CD4-positive, alpha-beta T cell treated with Interferon gamma for 1 hour (primary cell): ENCODE data around the gene RNASET2.

Experiments
- DNase-seq: peaks from one replicate; pipeline ENCODE4 v3.0.0-alpha.2; 2020

The RNASET2 gene, protein sequence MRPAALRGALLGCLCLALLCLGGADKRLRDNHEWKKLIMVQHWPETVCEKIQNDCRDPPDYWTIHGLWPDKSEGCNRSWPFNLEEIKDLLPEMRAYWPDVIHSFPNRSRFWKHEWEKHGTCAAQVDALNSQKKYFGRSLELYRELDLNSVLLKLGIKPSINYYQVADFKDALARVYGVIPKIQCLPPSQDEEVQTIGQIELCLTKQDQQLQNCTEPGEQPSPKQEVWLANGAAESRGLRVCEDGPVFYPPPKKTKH

DNA sequence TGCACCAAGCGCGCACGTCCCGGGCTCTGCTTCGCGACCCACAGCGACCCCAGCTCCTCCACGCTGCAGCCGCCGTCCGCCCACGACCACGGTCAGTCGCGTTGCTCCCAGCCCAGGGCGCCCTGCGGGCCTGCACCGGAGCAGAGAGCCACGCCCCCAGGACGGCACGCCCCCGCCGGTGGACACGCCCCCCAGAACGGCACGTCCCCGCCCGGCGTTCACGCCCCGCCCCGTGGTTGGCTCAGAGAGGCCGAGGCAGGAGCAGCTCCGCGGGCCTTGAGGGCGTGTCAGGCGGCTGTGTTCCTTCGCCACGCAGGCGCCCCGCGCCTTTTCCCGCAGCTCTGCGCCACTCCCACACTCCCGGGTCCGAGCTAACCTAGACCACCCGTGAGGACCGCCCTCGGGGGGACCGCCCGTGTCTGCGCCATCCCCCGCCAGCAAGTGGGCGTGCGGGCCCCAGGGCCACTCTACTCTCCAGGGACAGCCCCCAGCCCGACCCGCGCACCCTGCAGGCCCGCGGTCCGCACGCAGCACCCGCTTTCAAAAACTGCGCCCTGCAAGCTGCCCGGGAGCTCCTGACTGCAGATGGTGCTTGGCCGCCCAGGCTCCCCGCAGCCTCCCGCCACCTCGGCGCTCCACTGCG, at the start of gene RNASET2:
TSS of gene RNASET2 (minus strand) at position 107 of the 643 bp plus-strand sequence. CDS start 368 bp downstream, outside the sequence.
- peak; percentile 90 for DNase-seq

DNA sequence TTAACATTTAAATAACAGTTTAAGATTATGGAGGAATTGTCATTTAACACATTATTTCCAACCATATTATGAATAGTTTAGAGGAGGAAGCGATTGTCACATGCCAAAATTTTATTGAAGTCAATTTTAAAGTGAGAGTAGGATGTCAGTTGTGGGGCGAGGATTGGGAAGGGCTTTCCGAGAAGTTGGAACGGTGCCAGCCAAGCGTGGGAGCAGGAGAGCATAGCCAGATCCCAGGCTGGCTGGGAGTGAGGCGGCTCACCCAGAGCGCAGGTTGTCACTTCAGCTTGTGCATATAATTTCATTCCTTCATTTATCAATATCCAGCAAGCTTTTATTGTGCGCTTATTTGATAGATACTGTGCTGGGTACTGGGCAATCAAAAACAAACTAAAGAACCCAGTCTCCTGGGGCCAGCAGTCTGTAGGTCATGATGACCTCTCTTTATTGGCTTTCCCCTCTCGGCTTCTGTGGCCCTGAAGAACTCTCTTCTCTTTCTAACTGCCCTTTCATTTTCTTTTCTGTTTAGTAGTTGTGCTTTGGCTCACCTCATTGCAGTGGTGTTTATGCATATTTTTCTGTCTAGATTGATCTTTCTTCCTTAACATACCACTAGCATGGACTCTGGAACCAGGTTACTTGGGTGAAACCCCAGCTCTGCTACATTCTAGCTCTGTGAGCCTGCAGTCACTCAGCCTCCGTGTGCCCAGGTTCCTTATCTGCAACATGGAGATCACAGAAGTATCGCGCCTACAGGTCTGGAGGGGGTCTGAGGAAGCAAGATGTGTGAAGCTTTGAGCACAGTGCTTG, 49.2 kb upstream of the RNASET2 start:
- DNase-seq: no peak

DNA sequence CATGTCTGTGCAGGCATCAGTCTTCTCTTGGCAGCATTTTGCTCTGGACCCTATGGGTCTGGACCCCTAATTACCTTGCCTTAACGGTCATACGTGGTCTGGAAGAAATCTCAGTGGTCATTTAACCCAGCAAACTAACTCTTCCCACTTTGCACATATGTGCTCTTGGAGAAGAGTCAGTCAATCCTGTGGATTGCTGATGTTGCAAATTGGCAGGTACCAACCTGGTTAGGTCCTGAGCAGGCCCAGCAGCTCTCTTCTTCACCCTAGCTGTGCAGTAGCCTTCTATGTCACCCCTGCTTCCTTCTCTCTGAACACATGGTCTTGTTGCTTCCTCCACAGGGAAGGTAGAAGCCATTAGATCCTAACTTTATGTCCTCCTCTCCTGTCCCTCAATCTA, 44.4 kb upstream of the RNASET2 start:
- DNase-seq: no peak

DNA sequence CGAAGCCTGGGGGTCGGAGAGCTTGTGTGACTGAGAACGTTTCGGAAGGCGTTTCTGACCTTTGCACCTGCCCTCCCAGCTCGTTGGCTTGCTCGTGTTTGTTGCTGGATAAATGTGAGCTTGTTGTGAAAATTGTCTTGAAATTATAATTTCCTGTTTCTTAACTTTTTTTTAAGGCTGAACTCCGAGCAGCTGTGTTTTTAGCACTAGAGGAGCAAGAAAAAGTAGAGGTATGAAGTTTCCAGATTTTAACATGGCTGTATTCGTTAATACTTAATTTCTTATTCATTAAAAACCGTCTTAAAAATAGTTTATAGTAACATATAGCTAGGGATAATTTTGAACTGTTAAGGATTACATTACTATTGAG, 43.5 kb upstream of the RNASET2 start:
- DNase-seq: no peak

DNA sequence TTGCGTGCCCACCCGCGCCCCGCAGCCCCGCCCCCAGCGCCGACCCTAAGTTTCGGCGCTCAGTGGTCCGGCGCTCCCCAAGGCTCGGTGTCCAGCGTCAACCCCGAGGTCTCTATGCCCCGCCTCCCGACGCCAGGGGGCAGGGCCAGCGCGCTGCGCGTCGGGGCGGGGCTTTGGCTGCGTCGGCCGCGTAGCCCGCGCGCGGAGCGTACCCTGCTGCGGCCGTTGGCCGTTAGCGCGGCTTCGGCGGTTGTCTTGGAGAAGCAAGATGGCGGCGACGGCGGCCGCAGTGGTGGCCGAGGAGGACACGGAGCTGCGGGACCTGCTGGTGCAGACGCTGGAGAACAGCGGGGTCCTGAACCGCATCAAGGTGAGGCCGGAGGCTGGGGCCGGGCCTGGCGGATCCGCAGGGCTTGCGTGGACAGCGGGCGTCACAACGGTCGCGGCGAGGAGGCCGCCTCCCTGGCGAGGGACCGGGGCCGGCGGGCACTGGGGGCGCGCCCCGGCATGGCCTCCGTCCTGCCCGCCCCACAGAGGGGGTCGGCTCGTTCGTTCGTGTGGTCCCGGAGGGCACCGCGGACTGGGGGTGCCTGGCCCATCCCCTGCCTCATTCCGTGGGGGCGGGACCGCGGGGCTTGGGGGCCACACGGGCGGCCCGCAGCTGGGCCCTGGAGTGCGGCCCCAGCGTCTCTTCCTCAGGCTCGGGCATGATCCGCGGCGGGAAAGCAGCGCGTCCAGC, 43.0 kb upstream of the RNASET2 start, which contains the start of gene CEP43:
TSS of gene CEP43 (plus strand) at position 253 of the 739 bp plus-strand sequence. CDS start at position 269, 16 bp downstream.
- peak; percentile 93 for DNase-seq

DNA sequence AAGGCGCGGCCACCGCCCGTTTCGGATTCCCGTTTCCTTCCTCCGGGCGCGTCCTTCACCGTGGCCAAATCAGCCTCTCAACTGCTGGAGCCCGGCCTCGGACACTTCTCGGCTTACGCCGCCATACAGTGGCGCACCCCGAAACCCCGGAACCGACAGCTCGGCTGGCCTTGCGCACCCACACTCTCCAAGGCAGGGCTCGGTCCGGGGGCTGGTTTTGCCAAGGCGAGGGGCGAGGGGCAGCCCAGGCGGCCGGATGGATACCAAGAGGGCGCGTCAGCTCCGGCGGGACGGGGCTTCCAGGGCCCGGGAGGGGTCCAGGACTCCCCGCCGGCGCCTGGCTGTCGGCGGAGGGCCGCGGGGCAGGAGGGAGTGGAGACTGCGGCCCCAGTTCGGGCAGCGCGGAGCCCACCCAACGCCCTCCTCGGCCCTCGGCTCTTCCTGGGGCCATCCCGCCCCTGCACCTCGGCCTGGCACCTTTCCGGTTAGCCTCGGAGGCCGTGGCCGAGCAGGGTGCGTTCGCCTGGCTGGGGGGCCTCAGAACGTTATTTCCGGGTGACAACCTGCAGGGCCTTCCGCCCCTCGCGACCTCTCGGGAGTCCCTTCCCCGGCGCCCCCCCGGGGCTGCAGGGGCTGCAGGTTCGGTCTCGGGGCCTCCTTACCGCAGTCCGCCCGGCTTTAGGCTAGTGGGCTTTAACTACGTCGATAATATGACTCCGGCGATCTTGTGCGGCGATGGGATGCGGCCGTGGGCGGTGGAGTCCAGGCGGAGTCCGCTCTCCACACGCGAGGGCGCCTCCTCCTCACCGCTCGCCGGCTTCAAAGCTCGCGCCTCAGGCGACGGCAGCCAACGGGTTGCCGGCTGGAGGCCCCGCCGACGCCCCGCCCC, 42.1 kb upstream of the RNASET2 start:
- no peak for DNase-seq

DNA sequence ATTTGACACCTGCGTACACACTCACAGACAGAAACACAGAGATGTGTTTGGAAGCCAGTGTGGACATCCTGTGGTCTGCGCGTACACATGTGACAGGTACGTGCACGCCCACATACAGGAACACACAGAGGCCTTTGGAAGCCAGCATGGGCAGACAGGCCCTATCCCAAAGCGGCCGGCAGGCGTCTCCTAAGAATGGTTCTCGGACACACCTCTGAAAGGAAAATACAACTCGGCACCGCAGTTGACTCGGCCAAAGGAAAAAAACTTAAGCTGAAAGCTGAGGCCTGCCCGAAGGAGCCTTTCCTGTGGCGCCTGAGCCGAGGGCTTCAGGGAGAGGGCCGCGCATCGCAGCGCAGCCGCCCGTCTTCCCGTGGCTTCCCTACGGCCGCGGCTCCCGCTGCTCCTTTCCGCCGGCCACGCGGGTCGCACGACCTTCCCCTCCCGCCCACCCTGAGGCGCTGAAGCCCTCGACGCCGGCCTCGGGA, 41.5 kb upstream of the RNASET2 start:
- DNase-seq: peak; percentile 36

DNA sequence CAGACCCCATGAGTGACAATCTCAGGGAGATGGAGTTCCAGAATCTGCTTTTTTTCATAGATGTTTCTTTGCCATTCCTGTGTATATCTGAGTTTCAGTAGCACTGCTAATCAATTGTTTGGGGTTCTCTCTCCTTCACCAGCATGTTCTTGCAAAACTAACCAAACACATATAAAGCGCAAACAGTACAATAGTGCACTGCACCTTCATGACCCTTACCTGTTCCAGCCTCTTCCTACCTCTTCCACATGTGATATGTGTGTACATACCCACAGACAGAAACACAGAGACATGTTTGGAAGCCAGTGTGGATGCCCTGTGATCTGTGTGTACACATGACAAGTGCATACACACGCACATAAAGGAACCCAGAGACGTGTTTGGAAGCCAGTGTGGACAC, 41.0 kb upstream of the RNASET2 start:
- no peak for DNase-seq

DNA sequence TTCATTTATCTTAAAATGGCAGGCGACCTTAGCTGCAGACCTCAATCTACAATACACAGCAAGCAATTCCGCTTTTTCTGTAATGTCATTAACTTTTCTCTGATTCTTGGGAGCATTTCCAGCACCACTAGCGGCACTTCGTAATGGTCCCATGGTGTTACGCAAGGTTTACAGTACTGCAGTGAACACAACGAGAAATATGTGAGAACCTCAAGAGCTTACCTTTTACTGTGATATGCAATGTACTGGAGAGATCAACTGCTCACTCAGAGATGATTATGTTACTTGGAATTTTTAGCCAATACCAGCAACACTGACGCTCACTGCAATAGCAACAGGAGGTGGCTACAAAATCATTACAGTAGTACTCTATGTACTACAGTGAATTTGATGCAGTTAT, 40.1 kb upstream of the RNASET2 start:
- no peak for DNase-seq

DNA sequence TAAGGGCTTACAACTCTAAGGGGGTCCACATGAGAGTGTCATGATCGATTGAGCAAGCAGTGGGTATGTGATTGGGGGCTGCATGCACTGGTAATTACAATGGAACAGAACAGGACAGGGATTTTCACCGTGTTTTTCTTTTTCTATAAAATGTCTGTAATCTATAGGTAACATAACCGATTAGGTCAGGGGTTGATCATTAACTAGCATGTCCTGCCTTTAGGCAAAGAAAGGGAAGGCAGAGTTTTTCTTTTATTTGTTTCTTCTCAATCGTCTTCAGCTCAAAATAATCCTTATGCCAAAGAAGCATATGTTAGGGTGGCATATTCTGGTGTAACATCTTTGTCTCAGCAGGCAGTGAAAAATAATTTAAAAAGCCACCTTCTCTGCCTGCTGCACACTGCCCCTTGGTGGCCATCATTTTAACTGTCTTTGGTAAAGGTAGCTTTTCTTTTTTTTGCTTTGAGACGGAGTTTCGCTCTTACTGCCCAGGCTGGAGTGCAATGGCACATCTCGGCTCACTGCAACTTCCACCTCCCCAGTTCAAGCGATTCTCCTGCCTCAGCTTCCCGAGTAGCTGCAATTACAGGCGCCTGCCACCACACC, 33.2 kb upstream of the RNASET2 start:
- no peak for DNase-seq

DNA sequence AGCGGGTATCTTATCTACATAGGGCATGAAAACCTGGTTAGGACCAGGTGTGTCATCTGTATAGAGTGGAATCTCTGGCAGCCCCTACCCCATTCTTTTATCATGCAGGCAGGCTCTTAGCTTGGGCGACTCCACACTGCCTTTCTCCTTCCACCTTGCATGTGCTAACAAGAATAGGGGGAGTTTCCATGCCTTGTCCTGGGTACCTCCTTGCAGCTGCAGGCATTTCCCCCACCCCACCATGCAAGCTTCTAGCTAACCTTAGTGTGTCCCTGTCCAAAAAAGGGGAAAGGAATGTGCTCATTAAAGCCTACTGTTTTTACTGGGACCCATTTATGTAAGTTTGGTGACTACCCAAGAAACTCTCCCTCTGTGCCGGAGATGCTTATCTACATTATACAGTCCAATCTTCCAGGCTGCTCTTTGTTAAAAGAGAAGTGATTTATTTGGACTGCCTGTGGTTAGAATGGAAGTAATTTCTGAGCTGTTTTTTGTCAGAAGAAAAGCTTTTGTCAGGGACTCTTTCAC, 32.4 kb upstream of the RNASET2 start:
- DNase-seq: no peak

DNA sequence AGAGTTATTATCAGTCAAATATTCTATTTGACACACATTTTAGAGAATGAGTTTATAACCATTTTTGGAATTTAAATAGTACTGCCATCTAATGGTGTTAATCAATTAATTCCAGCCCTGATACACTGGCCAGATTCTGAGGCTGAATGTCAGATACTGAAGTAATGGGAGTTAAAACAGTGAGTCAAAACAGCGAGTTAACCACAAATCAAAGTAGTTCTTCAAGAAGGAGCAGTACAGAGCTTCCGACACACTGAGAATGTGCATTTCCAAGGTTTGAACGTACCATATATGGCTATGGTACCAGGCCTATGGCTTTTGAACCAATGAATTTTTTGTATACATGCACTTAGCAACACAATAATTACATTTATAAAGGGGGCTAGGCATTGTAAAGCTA, 31.6 kb upstream of the RNASET2 start:
- no peak for DNase-seq

DNA sequence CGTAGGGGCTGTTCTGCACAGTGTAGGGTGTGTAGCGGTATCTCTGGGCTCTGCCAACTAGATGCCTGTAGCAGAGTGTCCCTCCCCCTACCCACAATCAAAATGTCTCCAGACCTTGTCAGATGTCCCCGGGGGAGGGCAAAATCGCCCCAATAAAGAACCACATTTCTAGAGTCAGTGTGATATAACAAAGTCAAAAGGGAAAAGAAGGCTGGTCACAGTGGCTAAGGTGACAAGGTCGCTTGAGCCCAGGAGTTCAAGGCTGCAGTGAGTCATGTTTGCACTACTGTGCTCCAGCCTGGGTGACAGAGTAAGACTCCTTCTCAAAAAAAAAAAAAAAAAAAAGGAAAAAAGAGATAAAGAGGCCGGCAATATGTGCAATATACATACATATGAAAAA, 31.1 kb upstream of the RNASET2 start:
- no peak for DNase-seq

DNA sequence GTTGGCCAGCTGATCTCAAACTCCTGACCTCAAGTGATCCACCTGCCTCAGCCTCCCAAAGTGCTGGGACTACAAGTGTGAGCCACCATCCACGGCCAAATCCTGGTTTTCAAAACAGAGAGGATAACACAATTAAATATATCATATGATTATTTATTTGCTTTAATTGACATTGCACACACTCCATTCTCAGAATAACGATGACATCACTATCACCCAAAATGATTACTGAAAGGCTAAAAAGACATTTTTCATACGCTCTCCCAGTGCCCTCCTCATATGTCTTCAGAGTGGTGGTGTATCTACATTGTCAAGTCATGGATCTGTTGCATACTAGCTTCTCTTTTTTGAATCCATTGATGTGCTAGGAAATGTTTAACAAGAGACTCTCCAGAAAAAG, 24.4 kb upstream of the RNASET2 start:
- no peak for DNase-seq

DNA sequence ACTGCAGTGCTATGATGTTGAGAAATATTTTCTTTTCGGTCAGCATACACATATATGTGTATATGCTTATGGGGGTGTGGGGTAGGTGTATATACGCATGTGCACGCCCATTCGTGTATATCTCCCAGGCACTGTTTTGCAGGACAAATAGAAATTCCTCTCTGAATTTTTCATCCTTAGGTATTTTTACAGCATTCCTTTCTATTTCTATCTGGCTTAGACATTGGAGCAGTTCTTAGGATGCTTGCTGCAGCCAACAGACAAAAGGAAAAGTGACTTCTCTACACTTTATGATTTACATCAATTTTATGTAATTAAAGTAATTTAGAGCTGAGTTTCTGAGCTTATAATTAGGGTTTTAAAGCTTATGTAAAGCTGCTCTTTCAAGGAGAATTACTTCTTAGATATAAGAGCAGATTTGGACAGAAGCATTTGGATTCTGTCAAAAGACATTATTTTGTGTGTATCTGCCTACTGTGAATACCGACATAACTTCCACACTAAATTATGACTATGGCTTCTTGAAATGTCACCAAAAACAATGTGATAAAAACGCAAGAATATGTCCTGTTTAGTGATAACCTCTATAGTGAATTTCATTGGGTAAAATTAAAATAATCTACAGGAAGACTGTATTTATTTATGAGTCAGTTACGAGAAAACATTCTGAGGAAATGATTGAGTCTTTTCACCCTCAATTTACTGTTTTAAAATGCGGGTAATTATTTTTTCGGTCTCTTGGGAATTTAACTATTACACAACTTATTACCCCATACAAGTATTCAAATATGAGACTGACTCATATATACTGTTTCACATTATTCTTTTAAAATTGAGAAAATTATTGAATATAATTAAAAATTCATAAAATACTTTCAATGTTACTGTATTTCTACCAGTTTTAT, 21.5 kb upstream of the RNASET2 start:
- no peak for DNase-seq

DNA sequence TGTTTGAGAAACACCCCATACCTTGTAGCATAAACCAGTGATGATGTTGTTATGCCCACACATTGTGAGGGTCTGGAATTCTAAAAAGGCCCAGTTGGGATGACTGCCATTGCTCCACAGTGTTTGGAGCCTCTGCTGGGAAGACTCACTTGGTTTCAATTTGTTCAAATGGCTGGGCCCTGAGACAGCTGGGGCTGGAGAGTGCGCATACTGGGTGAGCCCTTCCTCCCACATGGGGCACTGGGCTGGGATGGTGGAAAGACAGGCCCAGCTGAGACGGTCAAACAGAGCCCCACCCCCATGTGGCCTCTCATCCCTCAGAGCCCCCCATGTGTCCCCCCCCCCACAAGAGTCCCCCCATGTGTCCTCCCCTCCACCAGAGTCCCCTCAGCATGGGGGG, 20.3 kb upstream of the RNASET2 start:
- no peak for DNase-seq

DNA sequence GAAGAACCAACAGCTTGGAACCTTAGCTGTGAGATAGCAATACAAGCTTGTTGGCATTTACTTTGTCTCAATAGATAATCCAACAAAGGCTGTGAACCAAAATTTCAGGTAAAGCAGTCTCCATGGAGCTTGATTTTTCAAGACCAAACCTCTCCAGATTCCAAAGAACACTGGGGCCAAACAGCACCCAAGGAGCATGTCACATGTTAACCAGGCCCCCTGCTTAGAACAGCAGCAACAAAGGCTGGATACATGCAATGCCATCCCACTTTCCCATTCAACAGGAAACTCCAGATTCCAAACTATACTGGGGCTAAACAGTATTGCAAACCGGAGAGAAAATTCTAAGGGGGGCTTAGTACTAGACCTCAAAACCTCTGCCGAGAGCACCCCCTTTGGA, 15.8 kb upstream of the RNASET2 start:
- no peak for DNase-seq

DNA sequence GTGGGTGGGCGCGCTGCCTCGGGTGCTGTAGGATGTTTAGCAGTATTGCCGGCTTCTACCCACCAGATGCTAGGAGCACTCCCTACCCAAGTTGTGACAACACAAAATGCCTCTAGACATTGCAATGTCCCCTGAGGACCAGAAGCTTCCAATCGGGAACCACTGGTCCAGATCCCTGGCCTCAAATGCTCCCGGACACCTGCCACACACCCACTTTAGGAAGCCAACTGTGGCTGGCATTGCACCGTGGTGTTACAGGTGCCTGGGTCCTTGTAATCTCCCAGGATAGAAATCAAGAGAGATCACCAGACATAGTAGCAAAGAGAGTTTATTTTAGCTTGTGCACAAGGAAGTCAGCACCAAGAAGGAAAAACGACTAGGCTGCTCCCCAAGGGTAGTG, 14.9 kb upstream of the RNASET2 start:
- DNase-seq: no peak

DNA sequence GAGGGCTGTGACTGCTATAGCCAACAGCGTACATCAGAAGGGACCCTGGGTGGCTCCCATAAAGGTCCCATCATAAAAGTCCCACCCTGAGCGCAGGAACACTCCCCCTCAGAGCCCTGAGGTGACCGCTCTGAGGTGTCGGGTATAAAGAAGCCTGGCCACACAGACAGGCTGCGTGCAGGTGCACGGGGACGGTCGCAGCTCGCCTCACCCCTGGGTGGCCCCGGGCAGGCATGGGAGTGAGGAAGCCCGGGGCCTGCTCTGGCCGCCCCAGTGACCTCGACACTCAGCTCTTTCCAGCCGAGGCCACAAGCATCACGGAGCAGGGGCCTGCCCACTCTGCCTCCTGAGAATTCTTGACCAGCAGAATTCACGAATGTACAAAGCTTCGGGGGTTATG, 14.4 kb upstream of the RNASET2 start:
- DNase-seq: no peak

DNA sequence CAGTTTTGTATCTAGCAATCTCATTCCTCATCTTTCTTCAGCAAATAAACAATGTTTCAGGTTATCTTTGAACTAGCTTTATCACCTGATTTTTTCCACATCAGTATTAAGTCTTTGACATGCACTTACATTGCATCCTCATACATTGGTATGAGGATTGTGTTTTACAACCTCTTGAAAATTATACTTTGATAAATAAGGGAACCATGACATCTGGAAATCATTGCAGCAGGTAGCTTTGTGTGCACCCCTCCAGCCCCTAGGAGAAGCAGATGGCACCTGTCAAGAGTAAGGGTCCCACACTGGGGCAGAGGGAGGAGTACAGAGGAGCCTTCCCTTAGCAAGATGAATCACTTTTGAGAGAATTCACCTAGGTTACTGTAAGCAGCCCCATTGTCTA, 13.7 kb upstream of the RNASET2 start:
- DNase-seq: no peak
